Large intestine (tissue), 3 donors: ENCODE results near the gene TGM5. TPM values are rescaled to one million over a fixed set of nuclear protein-coding genes. Genes with fewer than 3 reads are reported as not detected.
"Not testable (repeated sequence)": the region's sequence is repeated elsewhere in the genome, so short reads cannot be mapped to it uniquely, and the experiment has no call there.

Source experiments
- DNase-seq, 2 donors: peaks; one replicate each; pipeline versions ENCODE4 v3.0.0 to v3.0.0-alpha.2; 2013
- H3K27ac ChIP-seq: one replicate; pipeline ENCODE4 v1.5.1; 2013; ENCODE audit warnings: low read length
- H3K27me3 ChIP-seq: 2 replicates; pipeline ENCODE4 v1.6.1; 2013; ENCODE audit warnings: low read length; ENCODE audit not compliant: control insufficient read depth, insufficient read depth
- H3K36me3 ChIP-seq: 2 replicates; pipeline ENCODE4 v1.6.1; 2013; ENCODE audit warnings: low read length; ENCODE audit not compliant: control insufficient read depth, insufficient read depth
- H3K4me1 ChIP-seq: one replicate; pipeline ENCODE4 v1.6.1; 2013; ENCODE audit warnings: low read length; ENCODE audit not compliant: control insufficient read depth, insufficient read depth
- H3K4me3 ChIP-seq: one replicate; pipeline ENCODE4 v1.5.1; 2013; ENCODE audit warnings: low read length
- H3K9me3 ChIP-seq: one replicate; pipeline ENCODE4 v1.6.1; 2013; ENCODE audit warnings: mild to moderate bottlenecking, low read depth, low read length, moderate library complexity; ENCODE audit not compliant: control insufficient read depth
- WGBS: methylation state at CpG from one replicate; pipeline ENCODE4 v1.1.5; 2013; ENCODE audit warnings: low lambda C conversion rate; ENCODE audit not compliant: insufficient coverage; 5-methylcytosine and 5-hydroxymethylcytosine counted together
- polyA plus RNA-seq: library from polyadenylated mRNA; unstranded; fragments of 120-200 nt; gene quantifications from one replicate; pipeline ENCODE4 v1.2.1, GENCODE V29; 2013

TGM5 gene
- polyA plus RNA-seq, 1 donor, result 0.03 TPM

- H3K9me3 ChIP-seq, result no peaks in the 10 kb centered on the region
- H3K36me3 ChIP-seq, result no peaks in the 10 kb centered on the region
- no peak overlapping the region for H3K27ac ChIP-seq
- DNase-seq, result no peak
- H3K4me3 ChIP-seq, result no peak overlapping the region
- H3K27me3 ChIP-seq, result peaks cover 2% of the 10 kb centered on the region
- 100% methylated on average over 1 of the region's 10 CpGs for WGBS
- no peaks in the 10 kb centered on the region for H3K4me1 ChIP-seq
Measured at GRCh38 chr15:43277231-43277823, 10.6 kb upstream of the TGM5 start.

GRCh38 chr15:43276563-43277200 is 10.0 kb upstream of the TGM5 start:
- H3K4me1 ChIP-seq, result no peaks in the 10 kb centered on the region
- H3K4me3 ChIP-seq, result no peak overlapping the region
- H3K27me3 ChIP-seq, result peaks cover 2% of the 10 kb centered on the region
- H3K9me3 ChIP-seq, result no peaks in the 10 kb centered on the region
- H3K36me3 ChIP-seq, result no peaks in the 10 kb centered on the region
- H3K27ac ChIP-seq, result no peak overlapping the region
- WGBS, result no CpG with 5 or more reads among the region's 12 CpGs
- no peak for DNase-seq

GRCh38 chr15:43275740-43276562 is 9.2 kb upstream of the TGM5 start:
- Histone ChIP-seq H3K36me3 (no peaks in the 10 kb centered on the region), H3K4me1 (no peaks in the 10 kb centered on the region), H3K27me3 (peaks cover 1% of the 10 kb centered on the region), H3K27ac (no peak overlapping the region), H3K4me3 (no peak overlapping the region), H3K9me3 (no peaks in the 10 kb centered on the region)
- WGBS, result 0% methylated on average over 1 of the region's 15 CpGs
- no peak for DNase-seq

DNA sequence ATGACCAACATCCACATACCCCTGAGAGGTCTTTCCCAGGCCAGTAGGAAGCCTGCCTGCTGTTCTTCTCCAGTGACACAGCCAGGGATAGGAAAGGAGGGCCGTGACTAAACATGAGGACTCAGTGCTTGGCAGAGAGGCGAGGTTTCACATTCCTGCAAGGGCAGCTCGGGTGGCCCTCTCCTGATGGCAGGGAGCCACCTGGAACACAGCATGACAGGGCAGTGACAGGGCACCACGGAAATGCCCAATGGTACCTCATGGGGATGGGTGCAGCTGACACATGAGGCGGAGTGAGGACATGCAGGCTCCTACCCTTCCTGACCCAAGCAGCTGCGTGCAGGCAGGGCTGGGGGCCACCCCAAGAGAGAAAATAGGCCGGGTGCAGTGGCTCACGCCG is 7.4 kb upstream of the TGM5 start:
- no CpG with 5 or more reads among the region's 9 CpGs for whole genome bisulfite sequencing
- no peak overlapping the region for H3K27ac ChIP-seq

GRCh38 chr15:43273243-43273642 is 6.5 kb upstream of the TGM5 start:
- peaks cover 8% of the 10 kb centered on the region for H3K27me3 ChIP-seq
- WGBS, result no CpG with 5 or more reads among the region's 2 CpGs
- DNase-seq, result no peak

More for the DNA sequence above, 7.4 kb upstream of the TGM5 start:
- H3K4me3 ChIP-seq, result no peak overlapping the region
- H3K9me3 ChIP-seq, result no peaks in the 10 kb centered on the region
- no peaks in the 10 kb centered on the region for H3K36me3 ChIP-seq
- H3K27me3 ChIP-seq, result peaks cover 4% of the 10 kb centered on the region
- no peak for DNase-seq
- no peaks in the 10 kb centered on the region for H3K4me1 ChIP-seq

GRCh38 chr15:43271908-43272307 is 5.2 kb upstream of the TGM5 start:
- not testable (repeated sequence) for H3K4me3 ChIP-seq, H3K27ac ChIP-seq, H3K36me3 ChIP-seq, DNase-seq, H3K4me1 ChIP-seq, H3K9me3 ChIP-seq
- H3K27me3 ChIP-seq, result peaks cover 10% of the 10 kb centered on the region
- 80% methylated on average over 1 of the region's 1 CpG for WGBS

More at GRCh38 chr15:43273243-43273642, 6.5 kb upstream of the TGM5 start:
- H3K4me3 ChIP-seq, result no peak overlapping the region
- H3K27ac ChIP-seq, result no peak overlapping the region
- no peaks in the 10 kb centered on the region for H3K4me1 ChIP-seq
- H3K36me3 ChIP-seq, result no peaks in the 10 kb centered on the region
- no peaks in the 10 kb centered on the region for H3K9me3 ChIP-seq

DNA sequence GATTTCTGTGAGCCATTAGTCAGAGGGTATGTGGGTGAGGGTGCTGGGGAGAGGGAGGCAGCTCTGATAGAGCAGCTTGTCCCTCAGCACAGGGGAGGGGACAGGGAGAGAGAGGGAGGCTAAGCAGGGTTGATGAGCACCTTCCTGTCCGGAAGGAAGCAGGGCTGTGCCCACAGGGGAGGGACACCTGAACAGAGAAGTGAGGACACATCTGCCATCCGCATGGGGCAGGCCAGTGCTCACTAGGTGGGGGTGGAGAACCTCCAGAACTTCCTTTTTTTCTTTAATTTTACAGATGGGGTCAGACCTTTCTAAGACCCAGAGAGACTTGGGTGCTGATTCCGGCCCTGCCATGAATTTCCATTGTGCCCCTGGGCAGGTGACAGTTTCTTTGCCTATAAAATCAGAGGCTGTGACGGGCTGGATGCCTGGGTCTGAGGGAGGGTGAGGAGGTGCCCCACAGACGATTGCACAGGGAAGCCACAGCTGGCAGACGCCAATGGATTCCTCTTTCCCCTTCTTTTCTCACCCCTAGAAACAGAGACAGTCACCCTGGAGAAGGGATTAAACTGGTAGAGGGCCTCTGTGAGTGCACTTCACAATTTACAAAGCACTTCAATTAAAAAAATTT is 4.1 kb upstream of the TGM5 start:
- Histone ChIP-seq H3K36me3 (no peaks in the 10 kb centered on the region), H3K27me3 (peaks cover 15% of the 10 kb centered on the region), H3K27ac (no peak overlapping the region), H3K4me3 (no peak overlapping the region), H3K9me3 (no peaks in the 10 kb centered on the region), H3K4me1 (no peaks in the 10 kb centered on the region)
- WGBS, result no CpG with 5 or more reads among the region's 6 CpGs
- DNase-seq, result no peak

DNA sequence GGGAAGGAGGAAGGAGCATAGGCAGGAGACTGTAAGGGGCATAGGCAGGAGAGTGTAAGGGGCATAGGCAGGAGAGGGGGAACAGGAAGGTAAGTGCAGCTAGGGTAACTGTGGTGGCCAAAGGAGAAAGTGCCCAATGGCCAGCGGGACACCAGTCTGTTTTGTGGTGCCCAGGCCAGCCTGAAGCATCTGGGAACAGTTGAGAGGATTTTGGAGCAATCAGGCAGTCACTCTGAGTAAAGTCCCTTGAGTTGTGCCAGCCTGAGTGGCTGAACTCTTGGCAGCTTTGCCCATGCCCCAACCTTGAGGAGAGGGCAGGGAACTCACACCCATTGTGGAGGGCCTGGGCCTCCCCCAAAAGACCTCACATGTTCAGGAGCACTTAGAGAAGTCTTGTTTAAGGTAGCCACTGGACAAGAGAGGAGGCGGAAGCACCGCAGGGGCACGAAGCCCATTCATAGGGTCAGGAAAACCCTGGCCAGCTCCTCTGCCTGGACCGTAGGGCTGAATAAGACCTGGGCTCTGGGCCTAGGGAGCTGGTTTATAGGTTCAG is 3.5 kb upstream of the TGM5 start:
- Histone ChIP-seq H3K27me3 (peaks cover 18% of the 10 kb centered on the region), H3K4me1 (no peaks in the 10 kb centered on the region), H3K9me3 (no peaks in the 10 kb centered on the region), H3K36me3 (no peaks in the 10 kb centered on the region), H3K4me3 (no peak overlapping the region), H3K27ac (no peak overlapping the region)
- no peak for DNase-seq
- WGBS, result no CpG with 5 or more reads among the region's 5 CpGs

DNA sequence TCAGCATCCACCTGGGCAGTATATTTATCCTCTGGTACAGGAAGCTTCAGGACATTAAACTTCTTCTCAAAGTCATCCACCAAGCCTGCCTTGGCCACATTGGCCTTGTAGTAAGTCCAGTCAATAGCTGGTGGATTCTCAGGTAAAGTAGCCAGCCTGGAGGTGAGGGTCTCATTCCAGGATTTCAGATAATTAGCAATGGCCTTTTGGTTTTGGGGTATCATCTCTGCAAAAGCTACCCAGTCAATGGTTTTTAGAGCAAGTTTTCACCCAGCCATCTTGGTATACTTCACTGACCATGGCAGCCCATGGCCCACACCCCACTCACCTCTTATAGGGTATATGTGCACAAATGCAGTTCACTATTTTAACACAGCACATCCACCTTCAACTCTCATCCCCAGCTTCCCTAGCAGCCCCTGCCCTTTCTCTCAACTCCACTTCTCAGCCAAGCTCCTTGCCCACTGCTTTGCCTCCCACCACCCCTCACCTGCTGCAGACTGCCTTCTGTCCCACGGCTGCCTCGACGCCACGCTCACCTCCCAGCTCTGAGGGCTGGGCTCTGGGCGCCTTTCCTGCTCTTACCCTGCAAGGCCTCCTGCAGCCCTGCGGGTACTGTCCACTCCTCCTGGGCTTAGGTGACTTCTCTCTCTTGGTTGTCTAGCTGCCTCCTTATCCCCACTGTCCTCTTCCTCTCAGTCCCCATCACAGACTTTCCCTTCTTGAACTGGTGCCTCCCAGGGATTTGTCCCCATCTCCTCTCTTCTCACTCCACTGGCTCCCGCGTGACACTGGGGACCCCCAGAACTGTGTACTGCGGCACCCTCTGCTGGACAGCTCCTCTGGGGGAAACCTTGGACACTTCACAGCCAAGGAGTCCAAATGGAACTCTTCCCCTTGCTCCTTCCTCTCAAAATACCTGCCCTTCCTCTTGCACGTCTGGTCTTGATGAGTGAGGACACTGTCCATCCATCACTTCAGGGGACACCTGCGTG is 1.7 kb upstream of the TGM5 start:
- DNase-seq, result no peak
- Histone ChIP-seq H3K9me3 (no peaks in the 10 kb centered on the region), H3K27ac (no peak overlapping the region), H3K36me3 (no peaks in the 10 kb centered on the region), H3K4me1 (no peaks in the 10 kb centered on the region), H3K4me3 (no peak overlapping the region), H3K27me3 (peaks cover 22% of the 10 kb centered on the region)
- no CpG with 5 or more reads among the region's 11 CpGs for WGBS
